Natural killer cell treated with Interleukin-12 subunit alpha and Interleukin-12 subunit beta and Interleukin-15 and Interleukin-18, amount 100 ng/mL, for 72 hours (primary cell): ENCODE data around the gene TLR6. TPM values are rescaled to one million over a fixed set of nuclear protein-coding genes. Genes with fewer than 3 reads are reported as not detected.

ENCODE experiments used
- ATAC-seq, 2 donors: fragments of 150-1000 bp; cut with Tn5 transposase in 1 of 2; sonication (Bioruptor Pico), chemical (Tn5 transposase) in 1 of 2; 2 replicates each; pipeline ENCODE4 v1.10.0; 2021
- DNase-seq: peaks from one replicate; pipeline ENCODE4 v3.0.0; 2022; ENCODE audit warnings: low spot score
- H3K27ac Mint-ChIP-seq, 2 donors: 1 replicate in 1 of 2; 2 replicates in 1 of 2; pipeline ENCODE4 v1.8.0; 2022; ENCODE audit warnings: mixed read lengths in 2 of 2, mild to moderate bottlenecking in 1 of 2, moderate library complexity in 1 of 2
- H3K27me3 Mint-ChIP-seq, 2 donors: 1 replicate in 1 of 2; 2 replicates in 1 of 2; pipeline ENCODE4 v1.8.0; 2022; ENCODE audit warnings: mixed read lengths in 2 of 2
- H3K36me3 Mint-ChIP-seq: one replicate; pipeline ENCODE4 v1.8.0; 2022; ENCODE audit warnings: mixed read lengths
- H3K4me1 Mint-ChIP-seq, 2 donors: 1 replicate in 1 of 2; 2 replicates in 1 of 2; pipeline ENCODE4 v1.8.0; 2022; ENCODE audit warnings: low read depth in 2 of 2, mixed read lengths in 2 of 2, mild to moderate bottlenecking in 1 of 2
- H3K4me3 Mint-ChIP-seq: one replicate; pipeline ENCODE4 v1.8.0; 2022; ENCODE audit warnings: mixed read lengths
- H3K9me3 Mint-ChIP-seq: 2 replicates; pipeline ENCODE4 v1.8.0; 2022; ENCODE audit warnings: mixed read lengths
- total RNA-seq, 2 donors: library from RNA; stranded (reverse); gene quantifications; one replicate each; pipeline ENCODE4 v1.2.3, GENCODE V29; 2022

The TLR6 gene
- total RNA-seq, result 1 to 10 TPM; 4.4 to 4.5 TPM

- H3K36me3 Mint-ChIP-seq, result no peaks in the 10 kb centered on the region
- peak within 1 kb of the TSS; percentile 83 to 87 for H3K27ac Mint-ChIP-seq
- peaks cover 33% of the 10 kb centered on the region in 2 donors for H3K4me1 Mint-ChIP-seq
- ATAC-seq (peak; percentile 57 to 61), DNase-seq (no peak)
- H3K9me3 Mint-ChIP-seq, result no peaks in the 10 kb centered on the region
- peak within 1 kb of the TSS; percentile 90 for H3K4me3 Mint-ChIP-seq
- H3K27me3 Mint-ChIP-seq, result peaks cover 2 to 11% of the 10 kb centered on the region in 2 donors
Observed at GRCh38 chr4:38856524-38857337, at the start of gene TLR6. Gene TLR6, minus strand, starts transcription at chr4:38856817. Its CDS starts 27,344 bp downstream, at chr4:38829473.

GRCh38 chr4:38905652-38906385 lies 49.2 kb upstream of the TLR6 start:
- ATAC-seq (no peak), DNase-seq (no peak)
- Mint-ChIP-seq H3K9me3 (no peaks in the 10 kb centered on the region), H3K36me3 (no peaks in the 10 kb centered on the region), H3K27me3 (peaks cover 0 to 2% of the 10 kb centered on the region in 2 donors), H3K4me3 (no peak overlapping the region), H3K4me1 (no peaks in the 10 kb centered on the region), H3K27ac (no peak overlapping the region)

- Mint-ChIP-seq H3K9me3 (no peaks in the 10 kb centered on the region), H3K4me1 (no peaks in the 10 kb centered on the region), H3K4me3 (no peak overlapping the region), H3K27me3 (peaks cover 0 to 2% of the 10 kb centered on the region in 2 donors), H3K36me3 (no peaks in the 10 kb centered on the region), H3K27ac (no peak overlapping the region)
- ATAC-seq (no peak), DNase-seq (no peak)
Observed at GRCh38 chr4:38904682-38905081, 48.1 kb upstream of the TLR6 start.

GRCh38 chr4:38904090-38904666 lies 47.6 kb upstream of the TLR6 start:
- H3K4me1 Mint-ChIP-seq, result no peaks in the 10 kb centered on the region
- no peak overlapping the region for H3K27ac Mint-ChIP-seq
- ATAC-seq, result no peak
- H3K27me3 Mint-ChIP-seq, result peaks cover 0 to 2% of the 10 kb centered on the region in 2 donors
- H3K9me3 Mint-ChIP-seq, result no peaks in the 10 kb centered on the region
- no peak for DNase-seq
- no peaks in the 10 kb centered on the region for H3K36me3 Mint-ChIP-seq
- H3K4me3 Mint-ChIP-seq, result no peak overlapping the region

- no peak overlapping the region for H3K4me3 Mint-ChIP-seq
- H3K4me1 Mint-ChIP-seq, result no peaks in the 10 kb centered on the region
- no peak overlapping the region for H3K27ac Mint-ChIP-seq
- H3K36me3 Mint-ChIP-seq, result no peaks in the 10 kb centered on the region
- no peak for DNase-seq
- peak in 1 of 2 donors; percentile 60 for ATAC-seq
- H3K9me3 Mint-ChIP-seq, result no peaks in the 10 kb centered on the region
- H3K27me3 Mint-ChIP-seq, result peaks cover 0 to 2% of the 10 kb centered on the region in 2 donors
Observed at GRCh38 chr4:38902695-38903094, 46.1 kb upstream of the TLR6 start.

- DNase-seq (no peak), ATAC-seq (no peak)
- Mint-ChIP-seq H3K9me3 (no peaks in the 10 kb centered on the region), H3K4me3 (no peak overlapping the region), H3K27ac (no peak overlapping the region), H3K36me3 (no peaks in the 10 kb centered on the region), H3K4me1 (no peaks in the 10 kb centered on the region), H3K27me3 (peaks cover 0 to 2% of the 10 kb centered on the region in 2 donors)
Observed at GRCh38 chr4:38902221-38902620, 45.6 kb upstream of the TLR6 start.

- ATAC-seq (no peak), DNase-seq (no peak)
- H3K4me1 Mint-ChIP-seq, result no peaks in the 10 kb centered on the region
- no peak overlapping the region for H3K4me3 Mint-ChIP-seq
- no peak overlapping the region for H3K27ac Mint-ChIP-seq
- H3K27me3 Mint-ChIP-seq, result peaks cover 7 to 8% of the 10 kb centered on the region in 2 donors
- H3K9me3 Mint-ChIP-seq, result no peaks in the 10 kb centered on the region
- H3K36me3 Mint-ChIP-seq, result no peaks in the 10 kb centered on the region
Observed at GRCh38 chr4:38898245-38898644, 41.6 kb upstream of the TLR6 start.

GRCh38 chr4:38896940-38897339 lies 40.3 kb upstream of the TLR6 start:
- H3K27ac Mint-ChIP-seq, result no peak overlapping the region
- ATAC-seq, result no peak
- no peak for DNase-seq
- peaks cover 7 to 8% of the 10 kb centered on the region in 2 donors for H3K27me3 Mint-ChIP-seq
- H3K4me3 Mint-ChIP-seq, result no peak overlapping the region
- no peaks in the 10 kb centered on the region for H3K36me3 Mint-ChIP-seq
- no peaks in the 10 kb centered on the region for H3K4me1 Mint-ChIP-seq
- no peaks in the 10 kb centered on the region for H3K9me3 Mint-ChIP-seq

GRCh38 chr4:38894322-38894982 lies 37.8 kb upstream of the TLR6 start:
- ATAC-seq (no peak), DNase-seq (no peak)
- H3K27me3 Mint-ChIP-seq, result peaks cover 8 to 9% of the 10 kb centered on the region in 2 donors
- no peak overlapping the region for H3K27ac Mint-ChIP-seq
- peaks cover 1 to 5% of the 10 kb centered on the region in 2 donors for H3K4me1 Mint-ChIP-seq
- no peak overlapping the region for H3K4me3 Mint-ChIP-seq
- H3K36me3 Mint-ChIP-seq, result no peaks in the 10 kb centered on the region
- H3K9me3 Mint-ChIP-seq, result no peaks in the 10 kb centered on the region

- Mint-ChIP-seq H3K27me3 (peaks cover 5 to 6% of the 10 kb centered on the region in 2 donors), H3K4me3 (no peak overlapping the region), H3K9me3 (no peaks in the 10 kb centered on the region), H3K36me3 (no peaks in the 10 kb centered on the region), H3K27ac (no peak overlapping the region), H3K4me1 (peaks cover 5 to 9% of the 10 kb centered on the region in 2 donors)
- no peak for ATAC-seq
- DNase-seq, result no peak
Observed at GRCh38 chr4:38891051-38891983, 34.7 kb upstream of the TLR6 start.

GRCh38 chr4:38889143-38889542 lies 32.5 kb upstream of the TLR6 start:
- no peaks in the 10 kb centered on the region for H3K36me3 Mint-ChIP-seq
- H3K4me3 Mint-ChIP-seq, result no peak overlapping the region
- H3K4me1 Mint-ChIP-seq, result peaks cover 5 to 12% of the 10 kb centered on the region in 2 donors
- H3K27ac Mint-ChIP-seq, result peak overlapping the region; percentile 54 to 71
- peaks cover 0 to 4% of the 10 kb centered on the region in 2 donors for H3K27me3 Mint-ChIP-seq
- no peaks in the 10 kb centered on the region for H3K9me3 Mint-ChIP-seq
- DNase-seq (no peak), ATAC-seq (peak in 1 of 2 donors; percentile 46)

- Mint-ChIP-seq H3K4me1 (peaks cover 2 to 5% of the 10 kb centered on the region in 2 donors), H3K36me3 (no peaks in the 10 kb centered on the region), H3K9me3 (no peaks in the 10 kb centered on the region), H3K4me3 (no peak overlapping the region), H3K27ac (no peak overlapping the region), H3K27me3 (no peaks in the 10 kb centered on the region)
- ATAC-seq (no peak), DNase-seq (no peak)
Observed at GRCh38 chr4:38884254-38884653, 27.6 kb upstream of the TLR6 start.

GRCh38 chr4:38876636-38877035 lies 20.0 kb upstream of the TLR6 start:
- Mint-ChIP-seq H3K27ac (no peak overlapping the region), H3K4me3 (no peak overlapping the region), H3K27me3 (peaks cover 9 to 28% of the 10 kb centered on the region in 2 donors), H3K36me3 (no peaks in the 10 kb centered on the region), H3K9me3 (no peaks in the 10 kb centered on the region), H3K4me1 (no peaks in the 10 kb centered on the region)
- no peak for ATAC-seq
- no peak for DNase-seq
